WTC11 (cell line): Measurements from ENCODE around the gene ZNF518A. TPM values are rescaled to one million over a fixed set of nuclear protein-coding genes. Genes with fewer than 3 reads are reported as not detected.

ENCODE experiments used
- ATAC-seq: fragments of 200-7000 bp; cut with Tn5 transposase; 2 replicates; pipeline ENCODE4 v1.10.0; 2021; ENCODE audit warnings: mild to moderate bottlenecking, moderate library complexity
- CTCF ChIA-PET: fragments of 300-600 bp; sonication (Branson Sonifier 250); formaldehyde crosslinking; loops from one replicate; lab custom pipeline; 2021; ENCODE audit warnings: antibody characterized with exemption; lab: Charles Lee
- POLR2A ChIA-PET: fragments of 350-600 bp; sonication (Branson Sonifier 250); formaldehyde crosslinking; loops from one replicate; lab custom pipeline; 2021; ENCODE audit warnings: antibody characterized with exemption; lab: Charles Lee
- DNase-seq: peaks from one replicate; pipeline ENCODE4 v3.0.0; 2021; ENCODE audit warnings: low spot score
- H3K27ac Mint-ChIP-seq: 2 replicates; pipeline ENCODE4 v1.8.0; 2021; ENCODE audit warnings: mixed read lengths
- H3K27me3 Mint-ChIP-seq: 2 replicates; pipeline ENCODE4 v1.8.0; 2021; ENCODE audit warnings: low read depth, mild to moderate bottlenecking, moderate library complexity, mixed read lengths
- H3K36me3 Mint-ChIP-seq: 2 replicates; pipeline ENCODE4 v1.8.0; 2021; ENCODE audit warnings: mixed read lengths
- H3K4me1 Mint-ChIP-seq: 2 replicates; pipeline ENCODE4 v1.8.0; 2022; ENCODE audit warnings: mixed read lengths
- H3K4me3 Mint-ChIP-seq: 2 replicates; pipeline ENCODE4 v1.8.0; 2021; ENCODE audit warnings: mild to moderate bottlenecking, moderate library complexity, mixed read lengths
- H3K9me3 Mint-ChIP-seq: 2 replicates; pipeline ENCODE4 v1.8.0; 2021; ENCODE audit warnings: mixed read lengths
- CBFB ChIP-seq: sonication (generic); formaldehyde crosslinking; IDR thresholded peaks from 2 replicates; pipeline ENCODE4 v1.8.1; 2022; ENCODE audit warnings: mild to moderate bottlenecking, low read depth, missing genetic modification reagents
- GRHL2 ChIP-seq: fragments of 250-450 bp; sonication (Bioruptor Pico); IDR thresholded peaks from 2 replicates; pipeline ENCODE4 v1.8.0; 2022; ENCODE audit warnings: mild to moderate bottlenecking, moderate library complexity; ENCODE audit not compliant: insufficient replicate concordance, severe bottlenecking
- HMGA2 ChIP-seq: fragments of 250-450 bp; sonication (Bioruptor Pico); IDR thresholded peaks from 2 replicates; pipeline ENCODE4 v1.4.0; 2021; ENCODE audit warnings: mild to moderate bottlenecking, moderate library complexity
- HMGXB4 ChIP-seq: sonication (generic); formaldehyde crosslinking; IDR thresholded peaks from 2 replicates; pipeline ENCODE4 v1.8.1; 2023; ENCODE audit warnings: mild to moderate bottlenecking, moderate library complexity, missing genetic modification reagents
- JUN ChIP-seq: sonication (generic); formaldehyde crosslinking; IDR thresholded peaks from 2 replicates; pipeline ENCODE4 v1.8.0; 2023; ENCODE audit warnings: mild to moderate bottlenecking, missing genetic modification reagents
- KAT7 ChIP-seq: sonication (generic); formaldehyde crosslinking; IDR thresholded peaks from 2 replicates; pipeline ENCODE4 v1.8.1; 2023; ENCODE audit warnings: missing genetic modification reagents, mild to moderate bottlenecking, borderline replicate concordance
- SMAD4 ChIP-seq: sonication (generic); formaldehyde crosslinking; IDR thresholded peaks from 2 replicates; pipeline ENCODE4 v1.8.0; 2022; ENCODE audit warnings: mild to moderate bottlenecking, missing genetic modification reagents
- SOX15 ChIP-seq: fragments of 250-450 bp; sonication (Bioruptor Pico); IDR thresholded peaks from 2 replicates; pipeline ENCODE4 v1.9.0; 2021; ENCODE audit warnings: mild to moderate bottlenecking
- ZNF219 ChIP-seq: sonication (generic); formaldehyde crosslinking; IDR thresholded peaks from 2 replicates; pipeline ENCODE4 v1.8.0; 2023; ENCODE audit warnings: missing genetic modification reagents, mild to moderate bottlenecking, borderline replicate concordance
- ZNF232 ChIP-seq: sonication (generic); formaldehyde crosslinking; IDR thresholded peaks from 2 replicates; pipeline ENCODE4 v1.8.0; 2022; ENCODE audit warnings: mild to moderate bottlenecking, missing genetic modification reagents
- ZNF671 ChIP-seq: fragments of 250-450 bp; sonication (Bioruptor Pico); IDR thresholded peaks from 2 replicates; pipeline ENCODE4 v1.8.0; 2021; ENCODE audit warnings: mild to moderate bottlenecking
- total RNA-seq: library from RNA; stranded (reverse); gene quantifications from 3 replicates; pipeline ENCODE4 v1.2.3, GENCODE V29; 2021
- TF ChIP-seq, protein P1 (sequence below): sonication (generic); formaldehyde crosslinking; IDR thresholded peaks from 2 replicates; pipeline ENCODE4 v1.8.1; 2022; ENCODE audit warnings: low read depth, mild to moderate bottlenecking, moderate library complexity, missing genetic modification reagents, borderline replicate concordance
- TF ChIP-seq, protein P2 (sequence below): sonication (generic); formaldehyde crosslinking; conservative IDR thresholded peaks from 2 replicates; pipeline ENCODE4 v1.8.1; 2023; ENCODE audit warnings: mild to moderate bottlenecking, low read depth, missing genetic modification reagents, moderate library complexity
- TF ChIP-seq, protein P3 (sequence below): sonication (generic); formaldehyde crosslinking; IDR thresholded peaks from 2 replicates; pipeline ENCODE4 v1.8.0; 2023; ENCODE audit warnings: mild to moderate bottlenecking, missing genetic modification reagents
- TF ChIP-seq, protein P4 (sequence below): sonication (generic); formaldehyde crosslinking; IDR thresholded peaks from 2 replicates; pipeline ENCODE4 v1.8.1; 2023; ENCODE audit warnings: mild to moderate bottlenecking, missing genetic modification reagents, moderate library complexity
- TF ChIP-seq, protein P5 (sequence below): fragments of 250-450 bp; sonication (Bioruptor Pico); conservative IDR thresholded peaks from 2 replicates; pipeline ENCODE4 v1.9.0; 2021; ENCODE audit warnings: mild to moderate bottlenecking

Gene ZNF518A
- total RNA-seq, 1 experiment from 2014 or later = 29.9 TPM

- no peak for TF ChIP-seq ZNF219
Observed at GRCh38 chr10:96208271-96208670, 78.2 kb downstream of the ZNF518A start (continued).

- H3K9me3 Mint-ChIP-seq = no peaks in the 10 kb centered on the region
- no peak overlapping the region for H3K4me3 Mint-ChIP-seq
- TF ChIP-seq SMAD4 (CRISPR knock-in tag) (no peak), GRHL2 (CRISPR knock-in tag) (no peak), ZNF232 (CRISPR knock-in tag) (no peak)
- TF ChIP-seq, protein P1, sequence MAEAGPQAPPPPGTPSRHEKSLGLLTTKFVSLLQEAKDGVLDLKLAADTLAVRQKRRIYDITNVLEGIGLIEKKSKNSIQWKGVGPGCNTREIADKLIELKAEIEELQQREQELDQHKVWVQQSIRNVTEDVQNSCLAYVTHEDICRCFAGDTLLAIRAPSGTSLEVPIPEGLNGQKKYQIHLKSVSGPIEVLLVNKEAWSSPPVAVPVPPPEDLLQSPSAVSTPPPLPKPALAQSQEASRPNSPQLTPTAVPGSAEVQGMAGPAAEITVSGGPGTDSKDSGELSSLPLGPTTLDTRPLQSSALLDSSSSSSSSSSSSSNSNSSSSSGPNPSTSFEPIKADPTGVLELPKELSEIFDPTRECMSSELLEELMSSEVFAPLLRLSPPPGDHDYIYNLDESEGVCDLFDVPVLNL = no peak
- H3K27me3 Mint-ChIP-seq = no peaks in the 10 kb centered on the region
- DNase-seq (no peak), ATAC-seq (no peak)
- peaks cover 20% of the 10 kb centered on the region for H3K4me1 Mint-ChIP-seq
- ChIA-PET POLR2A (no interaction called here), CTCF (interaction anchor here (0.9 kb wide), 1 partner anchor 21 kb away, joined by 4 read pairs; no protein-coding TSS in a partner anchor)
- no peaks in the 10 kb centered on the region for H3K36me3 Mint-ChIP-seq
- H3K27ac Mint-ChIP-seq = no peak overlapping the region
Observed at GRCh38 chr10:96208946-96209345, 78.8 kb downstream of the ZNF518A start.

GRCh38 chr10:96211764-96212163 lies 81.7 kb downstream of the ZNF518A start:
- Mint-ChIP-seq H3K27me3 (no peaks in the 10 kb centered on the region), H3K36me3 (no peaks in the 10 kb centered on the region), H3K27ac (no peak overlapping the region), H3K4me1 (peaks cover 3% of the 10 kb centered on the region; the same call in 1 of the 2 replicates), H3K4me3 (no peak overlapping the region), H3K9me3 (no peaks in the 10 kb centered on the region)
- TF ChIP-seq, protein P2, sequence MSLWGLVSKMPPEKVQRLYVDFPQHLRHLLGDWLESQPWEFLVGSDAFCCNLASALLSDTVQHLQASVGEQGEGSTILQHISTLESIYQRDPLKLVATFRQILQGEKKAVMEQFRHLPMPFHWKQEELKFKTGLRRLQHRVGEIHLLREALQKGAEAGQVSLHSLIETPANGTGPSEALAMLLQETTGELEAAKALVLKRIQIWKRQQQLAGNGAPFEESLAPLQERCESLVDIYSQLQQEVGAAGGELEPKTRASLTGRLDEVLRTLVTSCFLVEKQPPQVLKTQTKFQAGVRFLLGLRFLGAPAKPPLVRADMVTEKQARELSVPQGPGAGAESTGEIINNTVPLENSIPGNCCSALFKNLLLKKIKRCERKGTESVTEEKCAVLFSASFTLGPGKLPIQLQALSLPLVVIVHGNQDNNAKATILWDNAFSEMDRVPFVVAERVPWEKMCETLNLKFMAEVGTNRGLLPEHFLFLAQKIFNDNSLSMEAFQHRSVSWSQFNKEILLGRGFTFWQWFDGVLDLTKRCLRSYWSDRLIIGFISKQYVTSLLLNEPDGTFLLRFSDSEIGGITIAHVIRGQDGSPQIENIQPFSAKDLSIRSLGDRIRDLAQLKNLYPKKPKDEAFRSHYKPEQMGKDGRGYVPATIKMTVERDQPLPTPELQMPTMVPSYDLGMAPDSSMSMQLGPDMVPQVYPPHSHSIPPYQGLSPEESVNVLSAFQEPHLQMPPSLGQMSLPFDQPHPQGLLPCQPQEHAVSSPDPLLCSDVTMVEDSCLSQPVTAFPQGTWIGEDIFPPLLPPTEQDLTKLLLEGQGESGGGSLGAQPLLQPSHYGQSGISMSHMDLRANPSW = no peak
- TF ChIP-seq, protein P3, sequence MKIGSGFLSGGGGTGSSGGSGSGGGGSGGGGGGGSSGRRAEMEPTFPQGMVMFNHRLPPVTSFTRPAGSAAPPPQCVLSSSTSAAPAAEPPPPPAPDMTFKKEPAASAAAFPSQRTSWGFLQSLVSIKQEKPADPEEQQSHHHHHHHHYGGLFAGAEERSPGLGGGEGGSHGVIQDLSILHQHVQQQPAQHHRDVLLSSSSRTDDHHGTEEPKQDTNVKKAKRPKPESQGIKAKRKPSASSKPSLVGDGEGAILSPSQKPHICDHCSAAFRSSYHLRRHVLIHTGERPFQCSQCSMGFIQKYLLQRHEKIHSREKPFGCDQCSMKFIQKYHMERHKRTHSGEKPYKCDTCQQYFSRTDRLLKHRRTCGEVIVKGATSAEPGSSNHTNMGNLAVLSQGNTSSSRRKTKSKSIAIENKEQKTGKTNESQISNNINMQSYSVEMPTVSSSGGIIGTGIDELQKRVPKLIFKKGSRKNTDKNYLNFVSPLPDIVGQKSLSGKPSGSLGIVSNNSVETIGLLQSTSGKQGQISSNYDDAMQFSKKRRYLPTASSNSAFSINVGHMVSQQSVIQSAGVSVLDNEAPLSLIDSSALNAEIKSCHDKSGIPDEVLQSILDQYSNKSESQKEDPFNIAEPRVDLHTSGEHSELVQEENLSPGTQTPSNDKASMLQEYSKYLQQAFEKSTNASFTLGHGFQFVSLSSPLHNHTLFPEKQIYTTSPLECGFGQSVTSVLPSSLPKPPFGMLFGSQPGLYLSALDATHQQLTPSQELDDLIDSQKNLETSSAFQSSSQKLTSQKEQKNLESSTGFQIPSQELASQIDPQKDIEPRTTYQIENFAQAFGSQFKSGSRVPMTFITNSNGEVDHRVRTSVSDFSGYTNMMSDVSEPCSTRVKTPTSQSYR (CRISPR knock-in tag) = no peak
- no peak for TF ChIP-seq CBFB (CRISPR knock-in tag)
- DNase-seq (no peak), ATAC-seq (no peak)
- ChIA-PET CTCF (no interaction called here), POLR2A (no interaction called here)

- DNase-seq (no peak), ATAC-seq (no peak)
- H3K4me3 Mint-ChIP-seq = no peak overlapping the region
- peaks cover 3% of the 10 kb centered on the region; the same call in 1 of the 2 replicates for H3K4me1 Mint-ChIP-seq
- H3K27me3 Mint-ChIP-seq = no peaks in the 10 kb centered on the region
- CTCF ChIA-PET = interaction anchor here (1.2 to 2.6 kb wide), 2 partner anchors 17 to 196 kb away, joined by 3 to 7 read pairs; no protein-coding TSS in a partner anchor
- no peaks in the 10 kb centered on the region for H3K36me3 Mint-ChIP-seq
- POLR2A ChIA-PET = no interaction called here
- no peak overlapping the region for H3K27ac Mint-ChIP-seq
- H3K9me3 Mint-ChIP-seq = no peaks in the 10 kb centered on the region
- TF ChIP-seq SOX15 (no peak), KAT7 (no peak), ZNF671 (no peak), HMGA2 (CRISPR knock-in tag) (no peak), JUN (CRISPR knock-in tag) (no peak), HMGXB4 (CRISPR knock-in tag) (no peak)
- TF ChIP-seq, protein P4, sequence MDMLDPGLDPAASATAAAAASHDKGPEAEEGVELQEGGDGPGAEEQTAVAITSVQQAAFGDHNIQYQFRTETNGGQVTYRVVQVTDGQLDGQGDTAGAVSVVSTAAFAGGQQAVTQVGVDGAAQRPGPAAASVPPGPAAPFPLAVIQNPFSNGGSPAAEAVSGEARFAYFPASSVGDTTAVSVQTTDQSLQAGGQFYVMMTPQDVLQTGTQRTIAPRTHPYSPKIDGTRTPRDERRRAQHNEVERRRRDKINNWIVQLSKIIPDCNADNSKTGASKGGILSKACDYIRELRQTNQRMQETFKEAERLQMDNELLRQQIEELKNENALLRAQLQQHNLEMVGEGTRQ (CRISPR knock-in tag) = no peak
- TF ChIP-seq, protein P1 = no peak
- TF ChIP-seq, protein P5, sequence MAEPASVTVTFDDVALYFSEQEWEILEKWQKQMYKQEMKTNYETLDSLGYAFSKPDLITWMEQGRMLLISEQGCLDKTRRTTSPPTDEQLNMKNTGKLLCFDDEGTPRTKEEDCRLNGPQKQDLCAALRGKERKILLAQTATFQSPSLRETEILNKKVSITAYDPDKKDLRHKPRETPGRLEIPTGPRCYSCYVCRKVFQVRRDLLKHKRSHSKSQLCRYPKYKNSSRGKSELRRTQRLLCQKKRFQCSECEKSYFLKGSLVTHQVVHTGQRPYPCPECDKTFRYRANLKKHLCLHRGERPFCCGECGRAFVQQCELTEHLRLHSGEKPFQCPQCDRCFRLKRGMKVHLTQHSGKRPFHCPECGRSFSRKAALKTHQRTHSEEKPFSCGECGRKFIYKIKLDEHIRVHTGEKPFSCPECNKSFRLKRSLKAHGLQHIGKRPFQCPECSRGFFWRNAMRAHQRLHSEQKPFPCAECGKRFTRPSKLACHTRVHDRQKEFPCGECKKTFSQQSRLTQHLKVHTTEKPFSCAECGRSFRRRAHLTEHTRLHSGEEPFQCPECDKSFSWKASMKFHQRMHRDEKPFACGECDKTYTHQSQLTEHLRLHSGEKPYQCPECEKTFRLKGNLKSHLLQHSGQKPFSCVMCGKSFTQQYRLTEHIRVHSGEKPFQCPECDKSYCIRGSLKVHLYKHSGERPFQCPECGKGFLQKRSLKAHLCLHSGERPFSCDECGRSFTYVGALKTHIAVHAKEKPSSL (CRISPR knock-in tag) = no peak
Observed at GRCh38 chr10:96212911-96213310, 82.8 kb downstream of the ZNF518A start.
